GM23338 (cell line): ENCODE results near the gene SYNDIG1. TPM values are rescaled to one million over a fixed set of nuclear protein-coding genes. Genes with fewer than 3 reads are reported as not detected.

ENCODE experiments used
- ATAC-seq: fragments of 200-7000 bp; cut with Tn5 transposase; 3 replicates; pipeline ENCODE4 v1.9.1; 2020
- DNase-seq: peaks from one replicate; pipeline ENCODE4 v3.0.0-alpha.2; 2015; ENCODE audit warnings: low spot score
- H2AFZ ChIP-seq: fragments of 200-600 bp; sonication (generic); 2 replicates; pipeline ENCODE4 v1.8.0; 2016; ENCODE audit warnings: antibody characterized with exemption, mild to moderate bottlenecking, moderate library complexity
- H3F3A ChIP-seq: fragments of 200-600 bp; sonication (generic); replicated peaks from 2 replicates; pipeline ENCODE4 v1.8.0; 2017; ENCODE audit warnings: antibody characterized with exemption, mixed run types, low read depth
- H3K27ac ChIP-seq: fragments of 200-600 bp; sonication (generic); 2 replicates; pipeline ENCODE4 v1.6.1; 2016; ENCODE audit warnings: low read depth
- H3K27me3 ChIP-seq: fragments of 200-600 bp; sonication (generic); 2 replicates; pipeline ENCODE4 v1.8.0; 2016; ENCODE audit warnings: mild to moderate bottlenecking, mixed run types, moderate library complexity; ENCODE audit not compliant: insufficient read depth
- H3K36me3 ChIP-seq: fragments of 200-600 bp; sonication (generic); 2 replicates; pipeline ENCODE4 v1.8.0; 2016; ENCODE audit warnings: mild to moderate bottlenecking; ENCODE audit not compliant: insufficient read depth
- H3K4me1 ChIP-seq: fragments of 200-600 bp; sonication (generic); 2 replicates; pipeline ENCODE4 v1.8.0; 2016; ENCODE audit warnings: mild to moderate bottlenecking, moderate library complexity; ENCODE audit not compliant: insufficient read depth
- H3K4me2 ChIP-seq: fragments of 200-600 bp; sonication (generic); 2 replicates; pipeline ENCODE4 v1.7.1; 2017; ENCODE audit warnings: mixed run types
- H3K4me3 ChIP-seq: fragments of 200-600 bp; sonication (generic); 2 replicates; pipeline ENCODE4 v1.6.1; 2016; ENCODE audit warnings: mixed run types
- H3K79me2 ChIP-seq: fragments of 200-600 bp; sonication (generic); replicated peaks from 2 replicates; pipeline ENCODE4 v1.8.0; 2017; ENCODE audit warnings: mild to moderate bottlenecking; ENCODE audit not compliant: insufficient read depth
- H3K9me2 ChIP-seq: fragments of 200-600 bp; sonication (generic); 2 replicates; pipeline ENCODE4 v1.8.0; 2017; ENCODE audit not compliant: insufficient read depth
- H4K20me1 ChIP-seq: fragments of 200-600 bp; sonication (generic); replicated peaks from 2 replicates; pipeline ENCODE4 v1.8.0; 2017; ENCODE audit warnings: mild to moderate bottlenecking; ENCODE audit not compliant: insufficient read depth
- H3K27ac Mint-ChIP-seq: 2 replicates; pipeline ENCODE4 v1.8.0; 2020; ENCODE audit warnings: inconsistent platforms, mild to moderate bottlenecking, moderate library complexity, mixed read lengths
- H3K27me3 Mint-ChIP-seq: 3 replicates; pipeline ENCODE4 v1.8.0; 2022; ENCODE audit warnings: low read depth, mild to moderate bottlenecking, moderate library complexity, mixed read lengths, inconsistent platforms; ENCODE audit not compliant: insufficient read depth, poor library complexity
- H3K36me3 Mint-ChIP-seq: 3 replicates; pipeline ENCODE4 v1.8.0; 2021; ENCODE audit warnings: low read depth, mild to moderate bottlenecking, inconsistent platforms, moderate library complexity, mixed read lengths
- H3K4me1 Mint-ChIP-seq: 3 replicates; pipeline ENCODE4 v1.8.0; 2020; ENCODE audit warnings: mild to moderate bottlenecking, inconsistent platforms, mixed read lengths
- H3K4me3 Mint-ChIP-seq: 3 replicates; pipeline ENCODE4 v1.8.0; 2021; ENCODE audit warnings: moderate library complexity, mild to moderate bottlenecking, inconsistent platforms, mixed read lengths
- H3K9me3 Mint-ChIP-seq: 3 replicates; pipeline ENCODE4 v1.8.0; 2020; ENCODE audit warnings: moderate library complexity, mild to moderate bottlenecking, inconsistent platforms, mixed read lengths
- CREB1 ChIP-seq: fragments of 250-450 bp; sonication (Bioruptor Pico); IDR thresholded peaks from 2 replicates; pipeline ENCODE4 v1.5.0; 2020; ENCODE audit warnings: low read depth, mild to moderate bottlenecking, moderate library complexity
- CTCF ChIP-seq, 2 experiments: fragments of 200-600 bp in 1 of 2; sonication (generic) in 1 of 2; conservative IDR thresholded peaks; 2 replicates each; pipeline versions ENCODE4 v1.5.1 to v1.6.1; 2016 to 2017; ENCODE audit warnings: antibody characterized with exemption in 2 of 2, low read depth in 2 of 2, mild to moderate bottlenecking in 2 of 2, moderate library complexity in 1 of 2
- ETS1 ChIP-seq: IDR thresholded peaks from 2 replicates; pipeline ENCODE4 v1.6.1; 2016; ENCODE audit warnings: antibody characterized with exemption
- EZH2phosphoT487 ChIP-seq: fragments of 200-600 bp; sonication (generic); IDR thresholded peaks from one replicate; pipeline ENCODE4 v1.8.1; 2018; ENCODE audit warnings: antibody characterized with exemption; ENCODE audit not compliant: unreplicated experiment
- JUNB ChIP-seq: IDR thresholded peaks from one replicate; pipeline ENCODE4 v1.6.1; 2016; ENCODE audit warnings: antibody characterized with exemption; ENCODE audit not compliant: unreplicated experiment
- NANOG ChIP-seq: IDR thresholded peaks from 2 replicates; pipeline ENCODE4 v1.6.1; 2016; ENCODE audit warnings: antibody characterized with exemption, borderline replicate concordance
- POLR2AphosphoS5 ChIP-seq: IDR thresholded peaks from 2 replicates; pipeline ENCODE4 v1.6.1; 2016; ENCODE audit warnings: antibody characterized with exemption, low read depth
- REST ChIP-seq: IDR thresholded peaks from one replicate; pipeline ENCODE4 v1.6.1; 2018; ENCODE audit warnings: antibody characterized with exemption; ENCODE audit not compliant: unreplicated experiment
- ZNF114 ChIP-seq: fragments of 250-450 bp; sonication (Bioruptor Pico); IDR thresholded peaks from 2 replicates; pipeline ENCODE4 v1.5.0; 2020; ENCODE audit warnings: mild to moderate bottlenecking, moderate library complexity
- ZNF331 ChIP-seq: fragments of 250-450 bp; sonication (Bioruptor Pico); IDR thresholded peaks from 2 replicates; pipeline ENCODE4 v1.5.0; 2020; ENCODE audit warnings: low read depth, mild to moderate bottlenecking, moderate library complexity
- polyA plus RNA-seq: library from polyadenylated mRNA; unstranded; fragments of >200 nt; fragmentation: Nextera tagmentation; extraction: Ambion mirVana; gene quantifications from 2 replicates; pipeline ENCODE4 v1.2.1, GENCODE V29; 2016
- total RNA-seq: library from RNA; depleted of rRNA; stranded (reverse); fragments of >200 nt; shearing (Covaris generic); gene quantifications from 2 replicates; pipeline ENCODE4 v1.2.3, GENCODE V29; 2014

Gene SYNDIG1
- total and polyA plus RNA-seq, 2 experiments from 2014 or later, result 2.8 to 4.8 TPM

- Histone ChIP-seq H3K27me3 (no peaks in the 10 kb centered on the region), H3K27ac (no peak overlapping the region), H3K36me3 (no peaks in the 10 kb centered on the region), H4K20me1 (no peaks in the 10 kb centered on the region; the same call in 1 of the 2 replicates), H3K79me2 (no peaks in the 10 kb centered on the region), H3K4me2 (no peak overlapping the region), H3K4me3 (no peak overlapping the region), H3F3A (no peaks in the 10 kb centered on the region), H3K9me2 (0 out of 2 replicates have a peak, but pooled peaks cover 11% of the 10 kb centered on the region), H2AFZ (no peak overlapping the region), H3K4me1 (peaks cover 14% of the 10 kb centered on the region)
- DNase-seq (no peak), ATAC-seq (no peak)
- no peak for TF ChIP-seq JUNB
- Mint-ChIP-seq H3K27me3 (no peaks in the 10 kb centered on the region), H3K9me3 (no peaks in the 10 kb centered on the region; the same call in 2 of the 3 replicates), H3K4me1 (peaks cover 30% of the 10 kb centered on the region), H3K27ac (no peak overlapping the region), H3K36me3 (peaks cover 3% of the 10 kb centered on the region; the same call in 1 of the 3 replicates), H3K4me3 (no peak overlapping the region)
Measured at GRCh38 chr20:24607402-24607801, 138.0 kb downstream of the SYNDIG1 start.

- no peaks in the 10 kb centered on the region for H3K27me3 Mint-ChIP-seq
- TF ChIP-seq CTCF (conservative IDR thresholded peaks at IDR 0.05; ENCODE audit: low read depth in 2 of 2) (no peak), POLR2AphosphoS5 (no peak), REST (no peak), EZH2phosphoT487 (no peak), ZNF114 (no peak), CREB1 (CRISPR knock-in tag) (no peak), ZNF331 (CRISPR knock-in tag) (no peak), ETS1 (no peak), JUNB (no peak), NANOG (no peak)
- Histone ChIP-seq H3K4me1 (peaks cover 14% of the 10 kb centered on the region), H3K4me3 (no peak overlapping the region), H3K36me3 (no peaks in the 10 kb centered on the region), H3K4me2 (no peak overlapping the region), H2AFZ (no peak overlapping the region), H3K27me3 (no peaks in the 10 kb centered on the region), H3F3A (no peaks in the 10 kb centered on the region), H4K20me1 (no peaks in the 10 kb centered on the region; the same call in 1 of the 2 replicates), H3K27ac (no peak overlapping the region), H3K79me2 (no peaks in the 10 kb centered on the region), H3K9me2 (0 out of 2 replicates have a peak, but pooled peaks cover 9% of the 10 kb centered on the region)
- H3K4me3 Mint-ChIP-seq, result no peak overlapping the region
- H3K27ac Mint-ChIP-seq, result peak overlapping the region; percentile 40
- no peaks in the 10 kb centered on the region for H3K9me3 Mint-ChIP-seq
- H3K4me1 Mint-ChIP-seq, result peaks cover 27% of the 10 kb centered on the region
- no peak for DNase-seq
- no peak for ATAC-seq
- H3K36me3 Mint-ChIP-seq, result no peaks in the 10 kb centered on the region
Measured at GRCh38 chr20:24608926-24609667, 139.7 kb downstream of the SYNDIG1 start.
